ENCODE results near the gene RBMX.

The RBMX gene

GRCh38 chrX:136828830-136829229, 51.7 kb downstream of the RBMX start:
- DNase-seq: no peak

- no peak for DNase-seq
These were observed 53.5 kb downstream of the RBMX start for GRCh38 chrX:136827026-136827425.

DNA sequence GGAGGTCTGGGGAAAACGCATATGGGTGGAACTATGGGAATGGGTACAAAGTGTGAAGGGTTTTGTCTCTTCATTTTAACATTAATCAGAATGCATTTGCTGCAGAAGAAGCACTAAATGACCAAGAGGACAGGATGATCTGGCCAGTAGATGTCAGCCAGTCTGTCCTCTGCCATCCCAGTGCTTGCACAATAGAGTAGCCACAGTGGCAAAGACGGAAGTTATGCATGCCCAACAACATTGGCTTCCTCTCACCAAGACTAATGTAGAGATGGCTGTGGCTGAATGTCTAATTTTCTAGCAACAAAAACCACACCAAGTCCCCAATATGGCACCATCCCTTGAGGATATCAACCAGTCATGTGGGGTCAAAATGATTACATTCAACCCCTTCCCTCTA, 54.8 kb downstream of the RBMX start:
- no peak for DNase-seq

Measured in activated CD4-positive, alpha-beta T cell treated with anti-CD3 and anti-CD28 coated beads, Interleukin-2, Interleukin-6, amounts not matched to agents 100 ng/mL and 50 ng/mL, durations not matched to agents 16 hours and 8 hours (primary cell).